HepG2 (cell line): ENCODE data around the gene UMPS. TPM values are rescaled to one million over a fixed set of nuclear protein-coding genes. Genes with fewer than 3 reads are reported as not detected.

ENCODE experiments used
- ATAC-seq: fragments of 200-7000 bp; cut with Tn5 transposase; 3 replicates; pipeline ENCODE4 v1.9.1; 2020; ENCODE audit warnings: mild to moderate bottlenecking, moderate library complexity
- Bru-seq: library from RNA; stranded (reverse); fragments of 400-500 nt; gene quantifications from one replicate; lab custom pipeline; 2021; lab: Mats Ljungman, UMichigan
- BruChase-seq, 2 experiments: library from RNA; stranded (reverse); fragments of 400-500 nt; gene quantifications; one replicate each; lab custom pipeline; 2021; lab: Mats Ljungman, UMichigan
- BruUV-seq: library from RNA; stranded (reverse); fragments of 400-500 nt; replicated peaks from 2 replicates; lab custom pipeline; 2021; lab: Mats Ljungman, UMichigan
- CTCF ChIA-PET: fragments of 300-600 bp; formaldehyde crosslinking; extraction: SDS; loops from one replicate; lab custom pipeline; 2021; ENCODE audit warnings: low total read pairs, inconsistent platforms, low intra/inter-chr PET ratio; lab: Yijun Ruan, JAX
- POLR2A ChIA-PET: fragments of 350-600 bp; sonication (Branson Sonifier 250); formaldehyde crosslinking; loops from one replicate; lab custom pipeline; 2020; ENCODE audit warnings: antibody characterized with exemption, inconsistent platforms; lab: Yijun Ruan, JAX
- DNase-seq: peaks from one replicate; pipeline ENCODE4 v3.0.0-alpha.2; 2015; ENCODE audit warnings: low spot score
- FAIRE-seq: peaks from 3 replicates; lab custom pipeline; 2011; peaks lifted over from hg19 to GRCh38; lab: Jason Lieb, UNC
- H2AFZ ChIP-seq: one replicate; pipeline ENCODE4 v1.6.1; 2011; ENCODE audit warnings: low read length, inconsistent platforms
- H3K27ac ChIP-seq: fragments of 300-600 bp; 3 replicates; pipeline ENCODE4 v1.8.0; 2011; ENCODE audit warnings: mixed run types, mild to moderate bottlenecking, mixed read lengths, low read length, inconsistent platforms; ENCODE audit not compliant: insufficient read depth; ENCODE audit errors: extremely low read length
- H3K27me3 ChIP-seq, 2 experiments: fragments of 200-600 bp in 1 of 2; 2 replicates in 1 of 2; 3 replicates in 1 of 2; pipeline versions ENCODE4 v1.6.0 to v1.8.0; 2011; ENCODE audit warnings: low read length in 2 of 2, mild to moderate bottlenecking in 2 of 2, moderate library complexity in 2 of 2, inconsistent platforms in 1 of 2; ENCODE audit not compliant: insufficient read depth in 2 of 2, control insufficient read depth in 1 of 2
- H3K36me3 ChIP-seq, 2 experiments: fragments of 200-600 bp in 1 of 2; replicated peaks in 1 of 2; 2 replicates in 1 of 2; 3 replicates in 1 of 2; pipeline versions ENCODE4 v1.5.1 to v1.8.0; 2011; ENCODE audit warnings: low read length in 2 of 2, inconsistent platforms in 1 of 2; ENCODE audit not compliant: insufficient read depth in 2 of 2, control insufficient read depth in 1 of 2
- H3K4me1 ChIP-seq: 2 replicates; pipeline ENCODE4 v1.5.1; 2012; ENCODE audit warnings: low read length, inconsistent platforms; ENCODE audit not compliant: insufficient read depth
- H3K4me2 ChIP-seq: 2 replicates; pipeline ENCODE4 v1.6.0; 2011; ENCODE audit warnings: low read depth, low read length, inconsistent platforms
- H3K4me3 ChIP-seq, 3 experiments: fragments of 200-600 bp in 1 of 3; sonication (generic), shearing (Covaris generic) in 1 of 3; replicated peaks in 1 of 3; 2 replicates each; pipeline ENCODE4 v1.5.1; 2011 to 2016; ENCODE audit warnings: low read length in 3 of 3, inconsistent platforms in 2 of 3, low read depth in 2 of 3, mild to moderate bottlenecking in 2 of 3, control low read depth in 1 of 3, mixed read lengths in 1 of 3; ENCODE audit not compliant: insufficient read depth in 1 of 3
- H3K79me2 ChIP-seq: one replicate; pipeline ENCODE4 v1.6.1; 2011; ENCODE audit warnings: low read length, inconsistent platforms; ENCODE audit not compliant: insufficient read depth
- H3K9ac ChIP-seq: 2 replicates; pipeline ENCODE4 v1.6.0; 2011; ENCODE audit warnings: mild to moderate bottlenecking, low read depth, low read length, inconsistent platforms; ENCODE audit not compliant: insufficient read depth
- H3K9me3 ChIP-seq: 2 replicates; pipeline ENCODE4 v1.5.1; 2012; ENCODE audit warnings: mild to moderate bottlenecking, low read length
- H4K20me1 ChIP-seq: 2 replicates; pipeline ENCODE4 v1.6.0; 2011; ENCODE audit warnings: inconsistent platforms, mild to moderate bottlenecking, low read length, moderate library complexity; ENCODE audit not compliant: insufficient read depth
- CBX1 ChIP-seq: IDR thresholded peaks from one replicate; pipeline ENCODE4 v1.6.1; 2016; ENCODE audit warnings: antibody characterized with exemption, low read depth
- EP300 ChIP-seq, 3 experiments: sonication (generic) in 1 of 3; formaldehyde crosslinking in 1 of 3; IDR thresholded peaks; 2 replicates each; pipeline versions ENCODE4 v1.5.1 to v1.6.1; 2011 to 2020; ENCODE audit warnings: low read depth in 2 of 3, low read length in 2 of 3, borderline replicate concordance in 1 of 3, improper control_type of control experiment in 1 of 3, mild to moderate bottlenecking in 1 of 3, missing genetic modification reagents in 1 of 3, moderate library complexity in 1 of 3
- RFX3 ChIP-seq: IDR thresholded peaks from 2 replicates; pipeline ENCODE4 v1.6.1; 2016; ENCODE audit warnings: missing biosample characterization, missing genetic modification reagents
- RORA ChIP-seq: sonication (generic); formaldehyde crosslinking; IDR thresholded peaks from 2 replicates; pipeline ENCODE4 v1.5.0; 2020; ENCODE audit warnings: mild to moderate bottlenecking, missing genetic modification reagents, moderate library complexity
- SNAI1 ChIP-seq: sonication (generic); formaldehyde crosslinking; IDR thresholded peaks from 2 replicates; pipeline ENCODE4 v1.5.0; 2020; ENCODE audit warnings: mild to moderate bottlenecking, missing genetic modification reagents, borderline replicate concordance
- THYN1 ChIP-seq: sonication (generic); formaldehyde crosslinking; IDR thresholded peaks from 2 replicates; pipeline ENCODE4 v1.8.1; 2023; ENCODE audit warnings: low read depth, mild to moderate bottlenecking, moderate library complexity, missing genetic modification reagents, borderline replicate concordance
- ZBTB34 ChIP-seq: sonication (generic); formaldehyde crosslinking; IDR thresholded peaks from 2 replicates; pipeline ENCODE4 v1.8.0; 2022; ENCODE audit warnings: mild to moderate bottlenecking, missing genetic modification reagents
- ZFP37 ChIP-seq: sonication (generic); formaldehyde crosslinking; IDR thresholded peaks from 2 replicates; pipeline ENCODE4 v1.4.0; 2020; ENCODE audit warnings: missing genetic modification reagents, borderline replicate concordance
- ZNF24 ChIP-seq: fragments of 450-650 bp; IDR thresholded peaks from 2 replicates; pipeline ENCODE4 v1.6.1; 2017; ENCODE audit warnings: antibody characterized with exemption, mild to moderate bottlenecking
- ZNF619 ChIP-seq: sonication (generic); formaldehyde crosslinking; IDR thresholded peaks from 2 replicates; pipeline ENCODE4 v1.4.0; 2020; ENCODE audit warnings: mild to moderate bottlenecking, missing genetic modification reagents
- ZNF674 ChIP-seq: sonication (generic); formaldehyde crosslinking; IDR thresholded peaks from 2 replicates; pipeline ENCODE4 v1.5.0; 2020; ENCODE audit warnings: low read depth, mild to moderate bottlenecking, missing genetic modification reagents
- ZNF850 ChIP-seq: sonication (generic); formaldehyde crosslinking; conservative IDR thresholded peaks from 2 replicates; pipeline ENCODE4 v1.9.0; 2021; ENCODE audit warnings: mild to moderate bottlenecking, missing genetic modification reagents
- WGBS: methylation state at CpG from one replicate; pipeline ENCODE4 v1.1.6; 2017; ENCODE audit warnings: low lambda C conversion rate; 5-methylcytosine and 5-hydroxymethylcytosine counted together
- in situ Hi-C: cut with HindIII; loops from 2 replicates; pipeline ENCODE4 v1.10.0; 2017; ENCODE audit warnings: low pct_unique_long_range_greater_than_20kb; ENCODE audit not compliant: extremely low pct_ligation_motif_present
- intact Hi-C: fragments of 100-400 bp; cut with micrococcal nuclease; formaldehyde crosslinking; loops from one replicate; pipeline ENCODE4 v1.10.0; 2022; ENCODE audit not compliant: unreplicated experiment
- long read RNA-seq, 2 experiments: library from RNA in 1 of 2; library from polyadenylated mRNA in 1 of 2; stranded (forward) in 1 of 2; unstranded in 1 of 2; transcript quantifications; one replicate each; pipeline ENCODE4 v2.0.0, GENCODE V29; 2019 to 2022
- polyA minus RNA-seq, 3 experiments: library from RNA; depleted of rRNA, polyadenylated mRNA; stranded (reverse); fragments of >200 nt; gene quantifications; 2 replicates each; pipeline ENCODE4 v1.2.3, GENCODE V29; 2011; ENCODE audit warnings: low replicate concordance in 1 of 3
- polyA plus RNA-seq, 8 experiments: library from polyadenylated mRNA; depleted of rRNA in 3 of 8; stranded (reverse) in 7 of 8; unstranded in 1 of 8; fragments of >200 nt; fragmentation: Illumina TruSeq in 4 of 8; extraction: Trizol in 4 of 8; gene quantifications; 2 replicates each; pipeline versions ENCODE4 v1.2.1 to v1.2.3, GENCODE V29; 2011 to 2016; ENCODE audit warnings: low read depth in 4 of 8, missing spikeins in 1 of 8, mixed read lengths in 1 of 8; ENCODE audit not compliant: insufficient read depth in 1 of 8
- total RNA-seq, 5 experiments: library from RNA; depleted of rRNA; stranded (reverse); fragments of >200 nt; fragmentation: Illumina TruSeq; extraction: Trizol; gene quantifications; 2 replicates each; pipeline ENCODE4 v1.2.3, GENCODE V29; 2016; ENCODE audit warnings: low read depth in 1 of 5

UMPS gene
- total RNA-seq (2016; rRNA removed; fragmentation: Illumina TruSeq; extraction: Trizol): 74.2 and 117 TPM in 2 replicates
- 28.7 and 31.7 TPM in 2 replicates for total RNA-seq (2016; cell fraction: cytosol; rRNA removed; fragmentation: Illumina TruSeq; extraction: Trizol; ENCODE audit: low read depth)
- total RNA-seq (2016; cell fraction: insoluble cytoplasmic fraction; rRNA removed; fragmentation: Illumina TruSeq; extraction: Trizol): 78.4 and 116 TPM in 2 replicates
- 34.6 and 40.8 TPM in 2 replicates for total RNA-seq (2016; cell fraction: membrane; rRNA removed; fragmentation: Illumina TruSeq; extraction: Trizol)
- 44.6 and 58.8 TPM in 2 replicates for total RNA-seq (2016; cell fraction: nucleus; rRNA removed; fragmentation: Illumina TruSeq; extraction: Trizol)
- polyA plus RNA-seq (2011; rRNA removed): 45.6 and 52.7 TPM in 2 replicates
- polyA plus RNA-seq (2011; cell fraction: cytosol; rRNA removed): 38.1 and 45.2 TPM in 2 replicates
- 17.0 and 19.5 TPM in 2 replicates for polyA plus RNA-seq (2011; cell fraction: nucleus; rRNA removed)
- 35.5 and 38.6 TPM in 2 replicates for polyA plus RNA-seq (2012)
- polyA plus RNA-seq (2016; cell fraction: cytosol; fragmentation: Illumina TruSeq; extraction: Trizol; ENCODE audit: low read depth): 5.6 and 7.5 TPM in 2 replicates
- polyA plus RNA-seq (2016; cell fraction: insoluble cytoplasmic fraction; fragmentation: Illumina TruSeq; extraction: Trizol; ENCODE audit: low read depth): 104 and 112 TPM in 2 replicates
- polyA plus RNA-seq (2016; cell fraction: membrane; fragmentation: Illumina TruSeq; extraction: Trizol; ENCODE audit: low read depth): 11.5 and 11.6 TPM in 2 replicates
- polyA plus RNA-seq (2016; cell fraction: nucleus; fragmentation: Illumina TruSeq; extraction: Trizol; ENCODE audit: insufficient read depth, low read depth): 57.0 and 64.6 TPM in 2 replicates
- polyA minus RNA-seq (2011; rRNA and poly(A)+ RNA removed; ENCODE audit: low replicate concordance): 37.2 and 57.0 TPM in 2 replicates
- 89.0 and 103 TPM in 2 replicates for polyA minus RNA-seq (2011; cell fraction: cytosol; rRNA and poly(A)+ RNA removed)
- polyA minus RNA-seq (2011; cell fraction: nucleus; rRNA and poly(A)+ RNA removed): 47.1 and 56.3 TPM in 2 replicates
- percentile 94 among the genes with signal in this experiment for Bru-seq, nascent RNA
- BruChase-seq, experiment 1, labeled RNA remaining after a 6-hour chase: percentile 84 among the genes with signal in this experiment
- percentile 93 among the genes with signal in this experiment for BruChase-seq, experiment 2, labeled RNA remaining after a 2-hour chase
- long read RNA-seq, experiment 1, full-length matches to known transcripts: 76 of 80 reads
- long read RNA-seq, experiment 1, partial matches to known transcripts: 2 of 80 reads
- long read RNA-seq, experiment 1, other reads (novel, unspliced or antisense): 2 of 80 reads
- long read RNA-seq, experiment 2, full-length matches to known transcripts: 82 of 133 reads
- long read RNA-seq, experiment 2, partial matches to known transcripts: 28 of 133 reads
- long read RNA-seq, experiment 2, other reads (novel, unspliced or antisense): 23 of 133 reads

DNA sequence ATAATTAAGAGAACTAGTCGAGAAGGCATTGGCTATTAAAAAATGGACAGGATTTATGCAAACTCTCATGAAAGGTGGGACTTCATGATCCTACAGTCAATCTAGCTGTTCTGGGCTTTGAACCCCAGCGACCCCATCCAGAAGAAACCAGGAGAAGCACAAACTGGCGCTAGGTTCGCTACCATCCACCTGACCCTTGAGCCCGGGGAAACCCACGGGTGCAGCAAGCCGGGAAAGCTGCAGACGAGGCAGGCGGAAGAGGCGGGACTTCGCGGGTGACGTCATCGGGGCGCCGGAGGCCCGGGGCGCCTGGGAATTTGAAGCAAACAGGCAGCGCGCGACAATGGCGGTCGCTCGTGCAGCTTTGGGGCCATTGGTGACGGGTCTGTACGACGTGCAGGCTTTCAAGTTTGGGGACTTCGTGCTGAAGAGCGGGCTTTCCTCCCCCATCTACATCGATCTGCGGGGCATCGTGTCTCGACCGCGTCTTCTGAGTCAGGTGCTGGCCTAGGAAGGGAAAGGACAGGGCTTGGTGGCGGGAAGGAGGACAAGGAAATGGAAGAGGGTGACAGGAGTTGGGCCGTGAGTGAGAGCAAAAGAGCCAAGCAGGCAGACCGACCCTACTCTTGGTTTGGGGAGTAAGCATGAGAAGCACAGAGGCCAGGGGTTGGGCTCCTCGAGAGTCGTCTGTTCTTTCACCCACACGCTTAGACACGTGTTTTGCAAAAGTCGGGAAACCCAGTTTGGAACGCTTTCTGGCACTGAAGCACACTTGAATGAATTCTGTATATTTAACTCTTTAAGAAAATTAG, at the start of gene UMPS:
UMPS (plus strand) TSS at position 324 of the 812 bp plus-strand sequence; CDS start at position 344, 20 bp downstream.
- H3K9ac ChIP-seq: peak within 1 kb of the TSS; percentile 95
- peaks cover 24% of the 10 kb centered on the region for H4K20me1 ChIP-seq
- H2AFZ ChIP-seq: no peak within 1 kb of the TSS
- peak within 1 kb of the TSS; percentile 98 for H3K27ac ChIP-seq
- ChIA-PET POLR2A (interaction anchor here (0.6 to 3.7 kb wide), 26 partner anchors 8 to 271 kb away, joined by 3 to 83 read pairs (median 4); no protein-coding TSS in a partner anchor), CTCF (interaction anchor here (1.3 kb wide), 1 partner anchor 42 kb away, joined by 3 read pairs; no protein-coding TSS in a partner anchor)
- FAIRE-seq (peak; percentile 57), DNase-seq (peak; percentile 83), ATAC-seq (peak; percentile 96)
- H3K4me2 ChIP-seq: peak within 1 kb of the TSS; percentile 82
- in situ Hi-C loops (loop anchor here (5.0 kb wide), 1 partner anchor 38 kb away; no protein-coding TSS in a partner anchor), intact Hi-C loops (loop anchor here (2.0 kb wide), 2 partner anchors 32 to 42 kb away; no protein-coding TSS in a partner anchor)
- peaks cover 48% of the 10 kb centered on the region for H3K79me2 ChIP-seq
- under 1% methylated on average over 31 of the region's 44 CpGs for WGBS
- no peaks in the 10 kb centered on the region; a peak in 1 of 5 replicates for H3K27me3 ChIP-seq
- peaks cover 43% of the 10 kb centered on the region for H3K4me1 ChIP-seq
- peaks cover 0 to 14% of the 10 kb centered on the region in 2 experiments; a peak in 3 of 5 replicates for H3K36me3 ChIP-seq
- no peaks in the 10 kb centered on the region for H3K9me3 ChIP-seq
- peak within 1 kb of the TSS; percentile 75 to 92 (median 88) for H3K4me3 ChIP-seq
- TSS peak; percentile 69 for BruUV-seq
- TF ChIP-seq ZNF850 (no peak), ZFP37 (CRISPR knock-in tag) (no peak), ZNF24 (0 out of 2 replicates have a peak, but pooled peaks have one; percentile 16), RFX3 (CRISPR knock-in tag) (no peak), ZBTB34 (CRISPR knock-in tag) (no peak), SNAI1 (0 out of 2 replicates have a peak, but pooled peaks have one; percentile 3), CBX1 (no peak), RORA (CRISPR knock-in tag) (no peak), EP300 (IDR thresholded peaks at IDR 0.05; ENCODE audit: low read depth in 2 of 2, low read length in 2 of 2) (peak; percentile 30 to 46; a peak in 2 of 4 replicates), EP300 (CRISPR knock-in tag; IDR thresholded peaks at IDR 0.05; ENCODE audit: borderline replicate concordance) (no peak; the same call in 1 of the 2 replicates), ZNF619 (CRISPR knock-in tag) (peak; percentile 88; the same call in 1 of the 2 replicates), THYN1 (CRISPR knock-in tag) (0 out of 2 replicates have a peak, but pooled peaks have one; percentile 37), ZNF674 (no peak)
